SK-N-SH (cell line): ENCODE results near the gene EMB. TPM values are rescaled to one million over a fixed set of nuclear protein-coding genes. Genes with fewer than 3 reads are reported as not detected.
A peak's percentile ranks its signal among the peaks of the same experiment; 100 is the strongest.
"Not testable (repeated sequence)": the region's sequence is repeated elsewhere in the genome, so short reads cannot be mapped to it uniquely, and the experiment has no call there.

Experiments used
- CTCF ChIA-PET: fragments of 300-600, 350-600 bp; formaldehyde crosslinking; extraction: SDS; loops from one replicate; lab custom pipeline; 2021; lab: Yijun Ruan, JAX
- POLR2A ChIA-PET: fragments of 350-600 bp; sonication (Branson Sonifier 250); formaldehyde crosslinking; extraction: SDS; loops from one replicate; lab custom pipeline; 2020; ENCODE audit warnings: antibody characterized with exemption, inconsistent platforms; lab: Yijun Ruan, JAX
- DNase-seq: peaks from one replicate; pipeline ENCODE4 v3.0.0; 2012
- H2AFZ ChIP-seq: fragments of 200-600 bp; sonication (generic); 2 replicates; pipeline ENCODE4 v1.8.1; 2016; ENCODE audit warnings: antibody characterized with exemption, mild to moderate bottlenecking, low read depth
- H3F3A ChIP-seq: fragments of 200-600 bp; sonication (generic); replicated peaks from 2 replicates; pipeline ENCODE3; 2016; ENCODE audit warnings: antibody characterized with exemption, mild to moderate bottlenecking; ENCODE audit not compliant: insufficient read depth
- H3K27ac ChIP-seq, 2 experiments: fragments of 200-500 bp in 1 of 2; fragments of 200-600 bp in 1 of 2; sonication (Bioruptor generic) in 1 of 2; sonication (generic), shearing (Covaris generic) in 1 of 2; 2 replicates each; pipeline versions ENCODE4 v1.5.1 to v1.6.1; 2014 to 2016; ENCODE audit warnings: low read depth in 2 of 2, inconsistent platforms in 1 of 2, low read length in 1 of 2, mild to moderate bottlenecking in 1 of 2, mixed read lengths in 1 of 2
- H3K27me3 ChIP-seq: fragments of 200-600 bp; sonication (generic), shearing (Covaris generic); 2 replicates; pipeline ENCODE4 v1.6.1; 2016; ENCODE audit warnings: mixed run types; ENCODE audit not compliant: insufficient read depth
- H3K36me3 ChIP-seq, 2 experiments: fragments of 200-500 bp in 1 of 2; fragments of 200-600 bp in 1 of 2; sonication (Bioruptor generic) in 1 of 2; sonication (generic) in 1 of 2; replicated peaks in 1 of 2; 2 replicates each; pipeline versions ENCODE3 to v1.5.1; 2014 to 2016; ENCODE audit warnings: low read length in 1 of 2, mild to moderate bottlenecking in 1 of 2; ENCODE audit not compliant: insufficient read depth in 2 of 2, control insufficient read depth in 1 of 2
- H3K4me1 ChIP-seq, 2 experiments: fragments of 200-500 bp in 1 of 2; fragments of 200-600 bp in 1 of 2; sonication (Bioruptor generic) in 1 of 2; sonication (generic), shearing (Covaris generic) in 1 of 2; 2 replicates each; pipeline versions ENCODE4 v1.5.1 to v1.6.1; 2014 to 2016; ENCODE audit warnings: low read depth in 1 of 2, low read length in 1 of 2, mixed run types in 1 of 2; ENCODE audit not compliant: insufficient read depth in 2 of 2, control insufficient read depth in 1 of 2
- H3K4me2 ChIP-seq: fragments of 200-600 bp; sonication (generic), shearing (Covaris generic); 2 replicates; pipeline ENCODE4 v1.6.1; 2017; ENCODE audit warnings: mixed run types
- H3K4me3 ChIP-seq, 2 experiments: fragments of 200-500 bp in 1 of 2; fragments of 200-600 bp in 1 of 2; sonication (Bioruptor generic) in 1 of 2; sonication (generic), shearing (Covaris generic) in 1 of 2; 2 replicates each; pipeline versions ENCODE4 v1.5.1 to v1.8.1; 2014 to 2016; ENCODE audit warnings: low read depth in 2 of 2, inconsistent platforms in 1 of 2, low read length in 1 of 2, mild to moderate bottlenecking in 1 of 2, mixed read lengths in 1 of 2, moderate library complexity in 1 of 2
- H3K79me2 ChIP-seq: fragments of 200-600 bp; sonication (generic); 2 replicates; pipeline ENCODE4 v1.8.1; 2017; ENCODE audit warnings: mild to moderate bottlenecking; ENCODE audit not compliant: insufficient read depth
- H3K9ac ChIP-seq: fragments of 200-600 bp; sonication (generic); 2 replicates; pipeline ENCODE4 v1.6.1; 2017; ENCODE audit warnings: mixed run types
- H3K9me2 ChIP-seq: fragments of 200-600 bp; sonication (generic); 2 replicates; pipeline ENCODE4 v1.6.1; 2017; ENCODE audit warnings: mixed run types
- H3K9me3 ChIP-seq: fragments of 200-600 bp; sonication (generic); 2 replicates; pipeline ENCODE4 v1.6.1; 2017; ENCODE audit warnings: mixed run types, mild to moderate bottlenecking, moderate library complexity
- H4K20me1 ChIP-seq: fragments of 200-600 bp; sonication (generic); 2 replicates; pipeline ENCODE4 v1.6.1; 2017; ENCODE audit warnings: mild to moderate bottlenecking, mixed run types; ENCODE audit not compliant: insufficient read depth
- CHD2 ChIP-seq: fragments of 150-350 bp; IDR thresholded peaks from 2 replicates; pipeline ENCODE4 v1.6.1; 2018; ENCODE audit warnings: low read length; ENCODE audit not compliant: partially characterized antibody
- EP300 ChIP-seq, 2 experiments: IDR thresholded peaks; 2 replicates each; pipeline versions ENCODE4 v1.4.0 to v1.6.1; 2012; ENCODE audit warnings: borderline replicate concordance in 1 of 2, low read depth in 1 of 2, low read length in 1 of 2
- FOSL2 ChIP-seq: IDR thresholded peaks from 2 replicates; pipeline ENCODE4 v1.4.0; 2012; ENCODE audit warnings: low read depth, mild to moderate bottlenecking, moderate library complexity, borderline replicate concordance
- JUND ChIP-seq: IDR thresholded peaks from 2 replicates; pipeline ENCODE4 v1.4.0; 2012
- NRF1 ChIP-seq: IDR thresholded peaks from 2 replicates; pipeline ENCODE4 v1.6.1; 2012; ENCODE audit warnings: low read depth, mild to moderate bottlenecking, low read length
- YY1 ChIP-seq: IDR thresholded peaks from 2 replicates; pipeline ENCODE4 v1.4.0; 2012; ENCODE audit warnings: low read depth, mild to moderate bottlenecking
- WGBS: methylation state at CpG from one replicate; pipeline ENCODE4 v1.1.6; 2017; ENCODE audit warnings: low lambda C conversion rate; 5-methylcytosine and 5-hydroxymethylcytosine counted together
- polyA plus RNA-seq, 3 experiments: library from polyadenylated mRNA; depleted of rRNA; stranded (reverse); fragments of >200 nt; gene quantifications; 2 replicates each; pipeline ENCODE4 v1.2.3, GENCODE V29; 2012
- TF ChIP-seq, protein P1 (sequence below): fragments of 150-350 bp; IDR thresholded peaks from 2 replicates; pipeline ENCODE4 v1.6.1; 2016; ENCODE audit warnings: mild to moderate bottlenecking, low read depth, low read length

EMB gene
- polyA plus RNA-seq, 1 of the 3 experiments (the other 2 are of a cell fraction) = 15.5 TPM

- TF ChIP-seq FOSL2 (no peak), CHD2 (no peak), JUND (no peak), EP300 (IDR thresholded peaks at IDR 0.05; ENCODE audit: borderline replicate concordance in 1 of 2, low read depth in 1 of 2, low read length in 1 of 2) (no peak)
- Histone ChIP-seq H3F3A (no peaks in the 10 kb centered on the region), H4K20me1 (no peaks in the 10 kb centered on the region), H3K9ac (no peak overlapping the region), H3K79me2 (no peaks in the 10 kb centered on the region), H3K36me3 (no peaks in the 10 kb centered on the region), H3K4me1 (peaks cover 0 to 2% of the 10 kb centered on the region in 2 experiments; a peak in 1 of 4 replicates), H3K9me3 (no peaks in the 10 kb centered on the region), H3K27ac (no peak overlapping the region), H3K27me3 (no peaks in the 10 kb centered on the region), H3K9me2 (no peaks in the 10 kb centered on the region), H3K4me3 (no peak overlapping the region), H3K4me2 (no peak overlapping the region), H2AFZ (no peak overlapping the region)
- ChIA-PET CTCF (no interaction called here), POLR2A (no interaction called here)
- no peak for DNase-seq
- WGBS = 74% methylated on average over 6 of the region's 6 CpGs
These were observed 4.3 kb upstream of the EMB start for GRCh38 chr5:50445296-50445949.

DNA sequence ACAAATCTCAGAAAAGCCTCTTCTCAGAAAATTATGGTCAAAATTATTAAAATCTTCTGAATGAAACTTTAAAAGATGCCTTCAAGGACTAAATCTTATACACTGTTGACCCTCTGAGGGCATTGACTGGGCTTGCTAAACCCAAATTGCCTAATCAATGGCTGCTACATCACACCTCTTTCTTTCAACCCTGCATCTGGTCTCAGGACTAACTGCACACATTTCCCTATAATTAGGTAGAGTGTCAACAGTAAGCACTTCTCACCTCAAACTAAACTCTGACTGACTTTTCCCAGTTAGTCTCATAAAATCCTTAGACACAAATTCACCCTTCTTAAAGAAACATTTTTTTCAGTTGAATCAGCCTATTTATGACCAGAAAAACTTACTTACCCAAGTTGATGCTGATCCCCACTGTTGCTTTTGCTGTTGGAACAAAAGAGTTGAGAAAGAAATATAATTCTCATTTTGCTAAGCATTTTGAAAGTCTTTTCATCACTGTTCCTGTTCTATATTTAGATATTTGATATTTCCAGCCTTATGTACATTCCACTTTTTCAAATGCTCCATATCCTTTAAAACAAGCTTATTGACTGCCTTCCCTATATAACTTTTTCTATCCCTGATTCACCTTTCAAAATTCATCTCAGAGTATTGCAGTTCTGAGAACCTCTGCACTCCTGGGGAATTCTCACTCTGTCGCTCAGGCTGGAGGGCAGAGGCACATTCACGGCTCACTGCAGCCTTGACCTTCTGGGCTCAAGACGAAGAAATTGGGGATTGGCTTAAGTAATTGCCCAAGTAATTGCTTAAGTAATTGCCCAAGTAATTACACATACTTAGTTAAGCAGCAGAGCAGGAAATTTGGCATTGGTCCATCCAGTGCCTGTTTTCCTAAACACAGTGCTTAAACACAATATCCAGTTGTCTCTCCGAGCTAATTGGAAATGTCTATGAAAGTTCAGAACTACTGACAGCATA lies 1.8 kb upstream of the EMB start:
- 51% methylated on average over 3 of the region's 4 CpGs for WGBS
- H3K4me1 ChIP-seq, H3K36me3 ChIP-seq, H3K4me3 ChIP-seq, H4K20me1 ChIP-seq, CTCF ChIA-PET, H3K27me3 ChIP-seq, H3K9ac ChIP-seq, POLR2A ChIA-PET, H3K9me3 ChIP-seq, H3K4me2 ChIP-seq, H3K27ac ChIP-seq, H3F3A ChIP-seq, H3K9me2 ChIP-seq, DNase-seq: not testable (repeated sequence)
- Histone ChIP-seq H2AFZ (peak overlapping the region; percentile 37; the same call in 1 of the 2 replicates), H3K79me2 (peaks cover 10% of the 10 kb centered on the region; the same call in 1 of the 2 replicates)

GRCh38 chr5:50441493-50441955 lies 436 bp upstream of the EMB start:
- H3K4me3 ChIP-seq = peak overlapping the region; percentile 69 to 73
- WGBS = 57% methylated on average over 8 of the region's 9 CpGs
- H3K79me2 ChIP-seq = peaks cover 10% of the 10 kb centered on the region; the same call in 1 of the 2 replicates
- peak overlapping the region; percentile 95 for H2AFZ ChIP-seq
- no peaks in the 10 kb centered on the region for H4K20me1 ChIP-seq
- H3F3A ChIP-seq = no peaks in the 10 kb centered on the region
- H3K36me3 ChIP-seq = no peaks in the 10 kb centered on the region
- H3K9me3 ChIP-seq = no peaks in the 10 kb centered on the region
- TF ChIP-seq, protein P1, sequence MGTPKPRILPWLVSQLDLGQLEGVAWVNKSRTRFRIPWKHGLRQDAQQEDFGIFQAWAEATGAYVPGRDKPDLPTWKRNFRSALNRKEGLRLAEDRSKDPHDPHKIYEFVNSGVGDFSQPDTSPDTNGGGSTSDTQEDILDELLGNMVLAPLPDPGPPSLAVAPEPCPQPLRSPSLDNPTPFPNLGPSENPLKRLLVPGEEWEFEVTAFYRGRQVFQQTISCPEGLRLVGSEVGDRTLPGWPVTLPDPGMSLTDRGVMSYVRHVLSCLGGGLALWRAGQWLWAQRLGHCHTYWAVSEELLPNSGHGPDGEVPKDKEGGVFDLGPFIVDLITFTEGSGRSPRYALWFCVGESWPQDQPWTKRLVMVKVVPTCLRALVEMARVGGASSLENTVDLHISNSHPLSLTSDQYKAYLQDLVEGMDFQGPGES = no peak
- no peak for TF ChIP-seq NRF1
- TF ChIP-seq YY1 = no peak
- CTCF ChIA-PET = interaction anchor here (0.7 to 1.5 kb wide), 5 partner anchors 9 to 75 kb away, joined by 3 to 5 read pairs (median 3); no protein-coding TSS in a partner anchor
- POLR2A ChIA-PET = no interaction called here
- peak overlapping the region; percentile 83 for H3K9ac ChIP-seq
- peaks cover 0 to 2% of the 10 kb centered on the region in 2 experiments; a peak in 2 of 4 replicates for H3K4me1 ChIP-seq
- H3K27me3 ChIP-seq = no peaks in the 10 kb centered on the region
- H3K4me2 ChIP-seq = peak overlapping the region; percentile 90
- peak overlapping the region; percentile 47 to 58; a peak in 2 of 4 replicates for H3K27ac ChIP-seq
- no peaks in the 10 kb centered on the region for H3K9me2 ChIP-seq
- DNase-seq = no peak
